K562 (cell line): Measurements from ENCODE around the gene CD274. TPM values are rescaled to one million over a fixed set of nuclear protein-coding genes. Genes with fewer than 3 reads are reported as not detected.

Source experiments
- ATAC-seq: fragments of 200-7000 bp; cut with Tn5 transposase; 3 replicates; pipeline ENCODE4 v1.9.1; 2020; ENCODE audit warnings: moderate library complexity
- BruUV-seq: library from RNA; stranded (reverse); fragments of 400-500 nt; replicated peaks from 2 replicates; lab custom pipeline; 2021; lab: Mats Ljungman, UMichigan
- CTCF ChIA-PET: fragments of 300-600 bp; formaldehyde crosslinking; extraction: SDS; loops from one replicate; lab custom pipeline; 2021; ENCODE audit warnings: low intra/inter-chr PET ratio; lab: Yijun Ruan, JAX
- POLR2A ChIA-PET: fragments of 300-600, 350-650 bp; sonication (Branson Sonifier 250); formaldehyde crosslinking; extraction: SDS; loops from one replicate; lab custom pipeline; 2021; ENCODE audit warnings: antibody characterized with exemption, inconsistent platforms; lab: Yijun Ruan, JAX
- DNase-seq, 4 experiments: peaks; one replicate each; pipeline versions ENCODE4 v3.0.0 to v3.0.0-alpha.2; 2011 to 2018; ENCODE audit warnings: low spot score in 3 of 4, mixed read lengths in 3 of 4; ENCODE audit errors: extremely low read depth in 1 of 4
- FAIRE-seq: peaks from 2 replicates; lab custom pipeline; 2011; peaks lifted over from hg19 to GRCh38; lab: Jason Lieb, UNC
- H2AFZ ChIP-seq: 2 replicates; pipeline ENCODE4 v1.6.0; 2011; ENCODE audit warnings: low read depth, low read length, control low read depth, inconsistent platforms
- H3K27ac ChIP-seq: fragments of 200-600 bp; 3 replicates; pipeline ENCODE4 v1.8.0; 2011; ENCODE audit warnings: low read depth, mild to moderate bottlenecking, control low read depth, inconsistent platforms, low read length, moderate library complexity, mixed read lengths; ENCODE audit errors: extremely low read depth
- H3K27me3 ChIP-seq, 2 experiments: fragments of 300-600 bp in 1 of 2; 2 replicates in 1 of 2; 3 replicates in 1 of 2; pipeline versions ENCODE4 v1.6.0 to v1.8.0; 2011; ENCODE audit warnings: inconsistent platforms in 2 of 2, low read length in 2 of 2, mild to moderate bottlenecking in 1 of 2, mixed read lengths in 1 of 2, moderate library complexity in 1 of 2; ENCODE audit not compliant: control insufficient read depth in 2 of 2, insufficient read depth in 2 of 2
- H3K36me3 ChIP-seq: fragments of 300-600 bp; 3 replicates; pipeline ENCODE4 v1.8.0; 2011; ENCODE audit warnings: mild to moderate bottlenecking, low read length, inconsistent platforms; ENCODE audit not compliant: control insufficient read depth, insufficient read depth
- H3K4me1 ChIP-seq, 2 experiments: fragments of 200-600 bp in 1 of 2; replicated peaks in 1 of 2; 2 replicates in 1 of 2; 3 replicates in 1 of 2; pipeline versions ENCODE4 v1.5.1 to v1.8.0; 2011; ENCODE audit warnings: inconsistent platforms in 2 of 2, low read length in 2 of 2, mild to moderate bottlenecking in 1 of 2, mixed read lengths in 1 of 2, moderate library complexity in 1 of 2; ENCODE audit not compliant: control insufficient read depth in 2 of 2, insufficient read depth in 2 of 2
- H3K4me2 ChIP-seq: 2 replicates; pipeline ENCODE4 v1.6.1; 2011; ENCODE audit warnings: low read length, control low read depth, inconsistent platforms, mixed read lengths; ENCODE audit not compliant: insufficient read depth
- H3K4me3 ChIP-seq: fragments of 200-600 bp; sonication (generic), shearing (Covaris generic); 2 replicates; pipeline ENCODE4 v1.5.1; 2016; ENCODE audit warnings: control low read depth, inconsistent platforms
- H3K79me2 ChIP-seq: fragments of 200-600 bp; 3 replicates; pipeline ENCODE4 v1.8.0; 2011; ENCODE audit warnings: low read length, inconsistent platforms; ENCODE audit not compliant: control insufficient read depth, insufficient read depth
- H3K9ac ChIP-seq, 2 experiments: 2 replicates each; pipeline versions ENCODE4 v1.6.0 to v1.6.1; 2011; ENCODE audit warnings: low read depth in 2 of 2, low read length in 2 of 2, control low read depth in 1 of 2, inconsistent platforms in 1 of 2, mild to moderate bottlenecking in 1 of 2, mixed read lengths in 1 of 2; ENCODE audit not compliant: insufficient read depth in 1 of 2
- H3K9me1 ChIP-seq: one replicate; pipeline ENCODE4 v1.6.0; 2011; ENCODE audit warnings: inconsistent platforms, mild to moderate bottlenecking, low read length, moderate library complexity; ENCODE audit not compliant: control insufficient read depth, insufficient read depth
- H3K9me3 ChIP-seq: replicated peaks from 2 replicates; pipeline ENCODE4 v1.5.1; 2011; ENCODE audit warnings: low read depth, low read length, inconsistent platforms; ENCODE audit not compliant: control insufficient read depth, insufficient read depth
- H4K20me1 ChIP-seq: replicated peaks from 2 replicates; pipeline ENCODE4 v1.6.1; 2011; ENCODE audit warnings: low read length, inconsistent platforms, mixed read lengths; ENCODE audit not compliant: control insufficient read depth, insufficient read depth
- DMBX1 ChIP-seq: fragments of 250-450 bp; sonication (Bioruptor Pico); IDR thresholded peaks from 2 replicates; pipeline ENCODE4 v1.8.0; 2022; ENCODE audit warnings: inconsistent platforms, mild to moderate bottlenecking, moderate library complexity, borderline replicate concordance
- SPI1 ChIP-seq: IDR thresholded peaks from 2 replicates; pipeline ENCODE4 v1.6.1; 2011; ENCODE audit warnings: low read depth, low read length, control low read depth, borderline replicate concordance
- ZBTB40 ChIP-seq, 2 experiments: fragments of 450-650 bp in 1 of 2; sonication (generic) in 1 of 2; formaldehyde crosslinking in 1 of 2; IDR thresholded peaks; 2 replicates each; pipeline versions ENCODE4 v1.7.1 to v1.9.0; 2016 to 2022; ENCODE audit warnings: inconsistent platforms in 1 of 2, mild to moderate bottlenecking in 1 of 2, missing genetic modification reagents in 1 of 2
- WGBS: fragments of 100-300 bp; shearing (Covaris generic); methylation state at CpG from one replicate; pipeline ENCODE4 v1.1.6; 2016; ENCODE audit warnings: low coverage, mixed read lengths; ENCODE audit not compliant: insufficient coverage; ENCODE audit errors: missing lambda C conversion rate; 5-methylcytosine and 5-hydroxymethylcytosine counted together
- in situ Hi-C: fragments of 300-500 bp; cut with MboI; formaldehyde crosslinking; loops from 4 replicates; pipeline ENCODE4 v1.15.0; 2018; ENCODE audit warnings: inconsistent platforms, mixed read lengths
- intact Hi-C: fragments of 100-400 bp; cut with micrococcal nuclease; formaldehyde crosslinking; loops from 2 replicates; pipeline ENCODE4 v1.14.2; 2022
- polyA plus RNA-seq, 8 experiments: library from polyadenylated mRNA; depleted of rRNA in 4 of 8; stranded (reverse) in 5 of 8; unstranded in 3 of 8; fragments of >200 nt; fragmentation: Nextera tagmentation in 2 of 8; fragmentation: Illumina TruSeq in 1 of 8; extraction: Ambion mirVana in 2 of 8; extraction: Trizol in 1 of 8; gene quantifications; 2 replicates each; pipeline versions ENCODE4 v1.2.1 to v1.2.3, GENCODE V29; 2011 to 2014; ENCODE audit warnings: inconsistent platforms in 1 of 8, missing spikeins in 1 of 8
- total RNA-seq, 7 experiments: library from RNA; depleted of rRNA in 6 of 7; stranded (reverse); fragments of >200 nt in 6 of 7; fragmentation: Illumina TruSeq in 2 of 7; extraction: Trizol in 2 of 7; gene quantifications; 2 replicates each; pipeline versions ENCODE4 v1.2.1 to v1.2.3, GENCODE V29; 2011 to 2021; ENCODE audit warnings: low replicate concordance in 1 of 7

The CD274 gene
- total and polyA plus RNA-seq, 9 of the 15 experiments (the other 6 are each of a cell fraction or from before 2014, with no cell fraction given) = 0.07 to 0.51 (median 0.30) TPM; not detected in 1

DNA sequence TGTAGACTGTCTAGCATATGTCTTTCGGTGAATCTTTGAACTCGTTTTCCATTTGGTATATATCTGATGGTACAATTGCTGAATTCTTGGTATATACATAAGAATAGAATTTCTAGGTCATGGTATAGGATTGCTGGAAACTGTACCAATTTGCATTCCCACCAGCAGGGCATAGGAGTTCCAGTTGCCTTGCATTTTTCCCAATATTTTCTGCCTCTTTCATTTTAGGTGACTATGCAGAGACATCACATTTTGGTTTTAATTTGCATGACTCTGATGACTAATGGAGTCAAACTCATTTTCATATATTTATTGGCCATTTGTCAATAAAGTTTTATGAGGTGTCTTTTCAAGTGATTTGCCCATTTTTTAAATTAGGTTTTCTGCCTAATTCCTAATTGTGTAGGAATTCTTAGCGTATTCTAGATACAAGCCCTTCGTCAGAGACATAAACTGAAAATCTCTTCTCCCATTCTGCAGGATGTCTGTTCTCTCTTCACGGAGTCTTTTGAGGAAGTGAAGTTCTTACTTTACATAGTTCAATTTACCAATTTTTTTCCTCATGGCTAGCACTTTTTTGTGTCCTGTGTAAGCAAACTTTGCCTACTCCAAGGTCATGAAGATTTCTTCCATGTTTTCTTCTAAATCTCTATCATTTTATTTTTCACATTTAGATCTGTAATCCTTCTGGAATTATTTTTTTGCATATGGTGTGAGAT, 31.1 kb downstream of the CD274 start:
- no peak for TF ChIP-seq DMBX1 (CRISPR knock-in tag)
- peak; percentile 30; the same call in 1 of the 2 replicates for TF ChIP-seq SPI1
- TF ChIP-seq ZBTB40 (IDR thresholded peaks at IDR 0.05) = peak; percentile 56; the same call in 1 of the 2 replicates
- TF ChIP-seq ZBTB40 (CRISPR knock-in tag; IDR thresholded peaks at IDR 0.05) = no peak
- H3K27me3 ChIP-seq = no peaks in the 10 kb centered on the region
- no peaks in the 10 kb centered on the region for H4K20me1 ChIP-seq
- DNase-seq (no peak), FAIRE-seq (no peak), ATAC-seq (no peak)
- H3K4me3 ChIP-seq = no peak overlapping the region
- H3K9me3 ChIP-seq = no peaks in the 10 kb centered on the region
- in situ Hi-C loops = no loop called here
- no TSS peak for BruUV-seq
- intact Hi-C loops = no loop called here
- H3K36me3 ChIP-seq = no peaks in the 10 kb centered on the region
- H3K4me2 ChIP-seq = no peak overlapping the region
- H2AFZ ChIP-seq = no peak overlapping the region
- 50% methylated on average over 5 of the region's 5 CpGs for WGBS
- no peak overlapping the region for H3K27ac ChIP-seq
- CTCF ChIA-PET = no interaction called here
- H3K9me1 ChIP-seq = no peaks in the 10 kb centered on the region
- H3K4me1 ChIP-seq = no peaks in the 10 kb centered on the region
- H3K9ac ChIP-seq = no peak overlapping the region
- no peaks in the 10 kb centered on the region for H3K79me2 ChIP-seq
- POLR2A ChIA-PET = no interaction called here
